Cardiac muscle cell (in vitro differentiated cells and primary cell): ENCODE data around the gene IFITM10. TPM values are rescaled to one million over a fixed set of nuclear protein-coding genes. Genes with fewer than 3 reads are reported as not detected.

ENCODE experiments used
- DNase-seq, 2 donors: peaks; one replicate each; pipeline versions ENCODE4 v3.0.0 to v3.0.0-alpha.2; 2010 to 2017; ENCODE audit warnings: low read depth in 1 of 2, low spot score in 1 of 2
- H3K27ac ChIP-seq: fragments of 200-600 bp; sonication (generic); 2 replicates; pipeline ENCODE4 v1.5.1; 2016
- H3K27me3 ChIP-seq: fragments of 200-600 bp; sonication (generic); 2 replicates; pipeline ENCODE4 v1.6.0; 2016; ENCODE audit warnings: control low read depth
- H3K36me3 ChIP-seq: fragments of 200-600 bp; sonication (generic); 2 replicates; pipeline ENCODE4 v1.5.1; 2016; ENCODE audit warnings: control low read depth
- H3K4me1 ChIP-seq: fragments of 200-600 bp; sonication (generic); 2 replicates; pipeline ENCODE4 v1.8.1; 2017; ENCODE audit warnings: low read depth, mild to moderate bottlenecking, mixed run types
- H3K4me3 ChIP-seq: fragments of 200-600 bp; sonication (generic); 2 replicates; pipeline ENCODE4 v1.5.1; 2016; ENCODE audit warnings: mild to moderate bottlenecking
- H3K9me3 ChIP-seq: fragments of 200-600 bp; sonication (generic); 2 replicates; pipeline ENCODE4 v1.5.1; 2017; ENCODE audit warnings: low read depth, mild to moderate bottlenecking, control low read depth
- polyA plus RNA-seq: library from polyadenylated mRNA; unstranded; fragments of >200 nt; fragmentation: Nextera tagmentation; extraction: Ambion mirVana; gene quantifications from 2 replicates; pipeline ENCODE4 v1.2.1, GENCODE V29; 2016
- total RNA-seq: library from RNA; depleted of rRNA; stranded (reverse); fragments of >200 nt; gene quantifications from 2 replicates; pipeline ENCODE4 v1.2.3, GENCODE V29; 2016
- TF ChIP-seq, protein P1 (sequence below): IDR thresholded peaks from 2 replicates; pipeline ENCODE4 v1.5.1; 2012; ENCODE audit warnings: low read depth, mild to moderate bottlenecking, low read length

Gene IFITM10
- total and polyA plus RNA-seq, 2 experiments from 2014 or later, result 1.9 TPM; not detected in 1

DNA sequence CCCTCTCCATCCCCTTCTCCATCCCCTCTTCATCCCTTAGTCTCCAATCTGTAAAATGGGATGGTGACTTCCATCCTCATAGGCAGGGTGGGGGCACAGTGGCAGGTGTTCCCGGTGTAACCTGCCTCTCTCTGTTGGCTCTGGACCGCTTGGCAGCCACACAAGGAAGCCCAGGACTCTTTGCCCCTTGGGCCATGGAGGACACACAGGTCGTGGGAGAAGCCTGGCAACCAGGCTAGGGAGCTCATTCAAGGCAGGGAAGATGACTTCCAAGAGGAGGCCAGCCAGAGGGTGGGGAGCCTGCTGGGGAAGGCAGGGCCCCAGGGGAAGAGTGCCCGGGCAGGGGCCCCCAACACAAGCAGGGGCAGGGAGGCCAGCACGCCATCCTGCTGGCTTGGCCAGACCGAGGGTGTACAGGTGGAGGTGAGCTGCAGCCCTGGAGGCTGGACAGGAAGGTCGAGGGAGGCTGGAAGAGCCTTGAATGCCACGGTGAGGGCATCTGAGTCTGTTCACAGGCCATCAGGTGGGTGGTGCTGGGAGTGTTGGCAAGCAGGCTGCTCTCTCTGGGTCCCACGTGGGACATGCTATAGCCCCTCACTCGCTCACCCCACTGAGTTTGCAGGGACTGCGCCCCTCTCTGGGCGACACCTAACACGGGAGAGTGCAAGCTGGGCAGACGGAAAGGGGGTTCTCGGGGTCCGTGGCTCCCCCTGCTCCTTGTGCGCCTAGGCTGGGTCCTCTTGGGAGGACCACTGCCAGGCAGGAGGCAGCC lies 28.8 kb upstream of the IFITM10 start:
- Histone ChIP-seq H3K4me3 (no peak overlapping the region), H3K27me3 (no peaks in the 10 kb centered on the region), H3K36me3 (no peaks in the 10 kb centered on the region), H3K9me3 (no peaks in the 10 kb centered on the region), H3K27ac (no peak overlapping the region), H3K4me1 (no peaks in the 10 kb centered on the region)
- TF ChIP-seq, protein P1, sequence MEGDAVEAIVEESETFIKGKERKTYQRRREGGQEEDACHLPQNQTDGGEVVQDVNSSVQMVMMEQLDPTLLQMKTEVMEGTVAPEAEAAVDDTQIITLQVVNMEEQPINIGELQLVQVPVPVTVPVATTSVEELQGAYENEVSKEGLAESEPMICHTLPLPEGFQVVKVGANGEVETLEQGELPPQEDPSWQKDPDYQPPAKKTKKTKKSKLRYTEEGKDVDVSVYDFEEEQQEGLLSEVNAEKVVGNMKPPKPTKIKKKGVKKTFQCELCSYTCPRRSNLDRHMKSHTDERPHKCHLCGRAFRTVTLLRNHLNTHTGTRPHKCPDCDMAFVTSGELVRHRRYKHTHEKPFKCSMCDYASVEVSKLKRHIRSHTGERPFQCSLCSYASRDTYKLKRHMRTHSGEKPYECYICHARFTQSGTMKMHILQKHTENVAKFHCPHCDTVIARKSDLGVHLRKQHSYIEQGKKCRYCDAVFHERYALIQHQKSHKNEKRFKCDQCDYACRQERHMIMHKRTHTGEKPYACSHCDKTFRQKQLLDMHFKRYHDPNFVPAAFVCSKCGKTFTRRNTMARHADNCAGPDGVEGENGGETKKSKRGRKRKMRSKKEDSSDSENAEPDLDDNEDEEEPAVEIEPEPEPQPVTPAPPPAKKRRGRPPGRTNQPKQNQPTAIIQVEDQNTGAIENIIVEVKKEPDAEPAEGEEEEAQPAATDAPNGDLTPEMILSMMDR, result no peak
- DNase-seq, result no peak

DNA sequence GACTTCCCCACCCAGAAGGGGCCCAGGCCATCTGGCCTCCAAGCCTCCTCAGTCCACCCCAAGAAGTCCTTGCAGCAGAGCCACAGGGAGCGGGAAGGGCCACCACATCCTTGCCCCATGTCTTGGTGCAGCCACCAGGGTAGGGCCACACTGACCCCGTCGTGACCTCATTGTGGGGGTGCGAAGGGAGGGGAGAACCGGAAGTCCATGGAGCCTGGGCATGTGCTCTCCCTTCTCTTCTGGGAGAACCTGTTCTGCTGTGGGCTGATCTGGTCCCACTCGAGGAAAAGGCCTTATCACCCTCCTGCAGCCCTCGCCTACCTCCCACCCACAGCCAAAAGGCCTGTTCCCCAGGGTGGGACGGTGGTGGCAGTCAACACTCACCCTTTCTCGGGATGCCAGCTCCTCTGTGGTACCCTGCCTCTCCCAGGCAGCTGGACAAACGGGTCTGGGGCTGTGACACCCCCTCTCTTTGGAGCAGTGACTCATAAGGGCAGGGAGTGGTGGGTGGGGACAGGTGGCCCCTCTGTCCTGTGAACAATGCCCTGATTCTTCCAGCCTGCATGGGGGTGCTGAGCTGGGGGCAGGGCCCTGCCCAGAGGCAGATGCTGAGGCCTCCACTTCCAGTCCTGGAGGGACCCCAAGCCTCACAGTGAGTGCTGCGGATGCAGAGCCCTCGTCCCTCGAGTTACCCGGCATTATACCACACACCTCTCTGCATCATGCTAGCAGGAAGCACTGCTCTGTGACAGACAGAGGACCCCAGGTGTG lies 27.9 kb upstream of the IFITM10 start:
- Histone ChIP-seq H3K27ac (no peak overlapping the region), H3K4me1 (no peaks in the 10 kb centered on the region), H3K4me3 (no peak overlapping the region), H3K9me3 (no peaks in the 10 kb centered on the region), H3K36me3 (no peaks in the 10 kb centered on the region), H3K27me3 (no peaks in the 10 kb centered on the region)
- TF ChIP-seq, protein P1, result no peak
- no peak for DNase-seq

DNA sequence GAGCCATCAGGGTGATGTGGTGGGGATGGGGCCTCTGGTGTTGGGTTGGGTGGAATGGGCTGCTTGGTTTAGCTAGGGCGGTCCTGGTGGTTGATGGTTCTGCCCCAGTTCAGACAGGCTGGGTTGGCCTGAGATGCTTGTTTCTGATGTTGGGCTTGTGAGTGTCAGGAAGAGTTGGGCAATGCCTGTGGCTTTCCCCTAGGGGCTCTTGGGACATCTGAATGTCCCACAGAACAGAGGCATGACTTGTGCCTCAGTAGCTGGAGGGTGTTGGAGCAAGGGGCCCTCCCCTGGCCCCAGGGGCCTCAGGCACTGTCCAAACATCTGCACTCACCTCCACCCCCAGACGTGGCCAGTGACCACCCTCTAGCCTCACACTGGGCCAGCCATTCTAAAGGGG lies 27.3 kb upstream of the IFITM10 start:
- no peaks in the 10 kb centered on the region for H3K4me1 ChIP-seq
- no peaks in the 10 kb centered on the region for H3K9me3 ChIP-seq
- no peak for DNase-seq
- TF ChIP-seq, protein P1, result no peak
- no peak overlapping the region for H3K4me3 ChIP-seq
- no peaks in the 10 kb centered on the region for H3K36me3 ChIP-seq
- H3K27ac ChIP-seq, result no peak overlapping the region
- H3K27me3 ChIP-seq, result no peaks in the 10 kb centered on the region

DNA sequence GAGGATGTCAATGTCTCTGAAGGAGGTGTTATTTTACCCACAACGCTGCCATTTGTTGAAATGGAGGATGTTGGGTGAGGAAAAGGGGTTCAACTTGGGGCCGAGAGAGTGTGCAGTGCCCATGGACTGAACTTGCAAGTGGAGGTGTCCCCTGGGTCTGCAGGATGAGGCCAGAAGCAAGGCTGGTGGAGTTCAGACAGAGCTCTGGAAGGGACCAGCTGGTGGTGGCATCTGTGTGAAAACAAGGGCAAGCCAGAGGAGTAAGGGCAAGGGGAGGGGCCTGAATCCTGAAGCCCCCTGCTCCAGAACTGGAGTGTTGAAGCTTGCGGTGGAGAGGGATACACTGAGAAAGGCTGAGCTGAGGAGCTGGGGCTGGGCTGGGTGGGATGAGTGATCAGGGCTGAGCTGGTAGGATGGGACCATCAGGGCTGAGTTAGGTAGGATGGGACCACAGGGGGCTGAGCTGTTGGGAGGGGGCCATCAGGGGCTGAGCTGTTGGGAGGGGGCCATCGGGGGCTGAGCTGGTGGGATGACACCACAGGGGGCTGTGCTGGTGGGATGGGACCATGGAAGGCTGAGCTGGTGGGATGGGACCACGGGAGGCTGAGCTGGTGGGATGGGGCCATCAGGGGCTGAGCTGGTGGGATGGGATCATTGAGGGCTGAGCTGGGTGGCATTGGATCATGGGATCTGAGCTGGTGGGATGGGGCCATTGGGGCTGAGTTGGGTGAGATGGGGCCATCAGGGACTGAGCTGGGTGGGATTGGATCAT lies 26.7 kb upstream of the IFITM10 start:
- no peak for DNase-seq
- H3K27me3 ChIP-seq, result no peaks in the 10 kb centered on the region

DNA sequence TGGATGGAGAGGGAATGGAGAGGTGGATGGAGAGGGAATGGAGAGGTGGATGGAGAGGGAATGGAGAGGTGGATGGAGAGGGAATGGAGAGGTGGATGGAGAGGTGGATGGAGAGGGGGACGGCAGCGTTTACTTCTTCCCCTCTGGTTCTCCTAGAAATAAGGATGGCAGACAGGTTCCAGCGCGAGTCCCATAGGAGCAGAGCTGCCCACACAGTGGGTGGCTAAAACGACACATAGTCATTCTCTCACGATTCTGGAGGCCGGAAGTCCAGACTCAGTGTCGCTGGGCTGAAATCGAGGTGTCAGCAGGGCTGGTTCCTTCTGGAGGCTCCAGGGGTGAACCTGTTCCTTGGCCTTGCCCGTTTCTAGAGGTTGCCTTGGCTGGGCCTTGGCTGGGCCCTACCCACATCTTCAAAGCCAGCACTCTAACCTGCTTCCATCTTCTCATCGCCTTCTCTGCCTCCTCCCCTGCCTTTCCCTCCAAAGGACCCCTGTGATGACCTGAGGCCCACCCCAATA lies 26.0 kb upstream of the IFITM10 start:
- no peak for DNase-seq
- no peaks in the 10 kb centered on the region for H3K36me3 ChIP-seq
- no peaks in the 10 kb centered on the region for H3K9me3 ChIP-seq
- TF ChIP-seq, protein P1, result no peak
- H3K27me3 ChIP-seq, result no peaks in the 10 kb centered on the region
- H3K4me3 ChIP-seq, result no peak overlapping the region
- no peak overlapping the region for H3K27ac ChIP-seq
- H3K4me1 ChIP-seq, result no peaks in the 10 kb centered on the region

More for the DNA sequence above, 26.7 kb upstream of the IFITM10 start:
- H3K4me1 ChIP-seq, result no peaks in the 10 kb centered on the region
- H3K36me3 ChIP-seq, result no peaks in the 10 kb centered on the region
- no peaks in the 10 kb centered on the region for H3K9me3 ChIP-seq
- TF ChIP-seq, protein P1, result no peak
- no peak overlapping the region for H3K27ac ChIP-seq
- H3K4me3 ChIP-seq, result no peak overlapping the region
